Endometrial microvascular endothelial cells (primary cell): Measurements from ENCODE around the gene NACAD. TPM values are rescaled to one million over a fixed set of nuclear protein-coding genes. Genes with fewer than 3 reads are reported as not detected.

Experiments
- in situ Hi-C: cut with HindIII; loops from 2 replicates; pipeline ENCODE4 v1.10.0; 2017; ENCODE audit warnings: low sequenced_read_pairs, low pct_unique_long_range_greater_than_20kb; ENCODE audit errors: inconsistent ontology term
- total RNA-seq: library from RNA; depleted of rRNA; stranded (reverse); fragments of >200 nt; gene quantifications from one replicate; pipeline ENCODE4 v1.2.3, GENCODE V29; 2015; ENCODE audit errors: inconsistent ontology term

The NACAD gene
- total RNA-seq, 1 donor from 2014 or later, result 2.3 TPM

GRCh38 chr7:45099891-45100760 is 11.4 kb upstream of the NACAD start:
- in situ Hi-C loops, result no loop called here

- in situ Hi-C loops, result no loop called here
Observed at GRCh38 chr7:45098983-45099839, 10.4 kb upstream of the NACAD start.

- in situ Hi-C loops, result no loop called here
Observed at GRCh38 chr7:45092931-45093235, 4.1 kb upstream of the NACAD start.

DNA sequence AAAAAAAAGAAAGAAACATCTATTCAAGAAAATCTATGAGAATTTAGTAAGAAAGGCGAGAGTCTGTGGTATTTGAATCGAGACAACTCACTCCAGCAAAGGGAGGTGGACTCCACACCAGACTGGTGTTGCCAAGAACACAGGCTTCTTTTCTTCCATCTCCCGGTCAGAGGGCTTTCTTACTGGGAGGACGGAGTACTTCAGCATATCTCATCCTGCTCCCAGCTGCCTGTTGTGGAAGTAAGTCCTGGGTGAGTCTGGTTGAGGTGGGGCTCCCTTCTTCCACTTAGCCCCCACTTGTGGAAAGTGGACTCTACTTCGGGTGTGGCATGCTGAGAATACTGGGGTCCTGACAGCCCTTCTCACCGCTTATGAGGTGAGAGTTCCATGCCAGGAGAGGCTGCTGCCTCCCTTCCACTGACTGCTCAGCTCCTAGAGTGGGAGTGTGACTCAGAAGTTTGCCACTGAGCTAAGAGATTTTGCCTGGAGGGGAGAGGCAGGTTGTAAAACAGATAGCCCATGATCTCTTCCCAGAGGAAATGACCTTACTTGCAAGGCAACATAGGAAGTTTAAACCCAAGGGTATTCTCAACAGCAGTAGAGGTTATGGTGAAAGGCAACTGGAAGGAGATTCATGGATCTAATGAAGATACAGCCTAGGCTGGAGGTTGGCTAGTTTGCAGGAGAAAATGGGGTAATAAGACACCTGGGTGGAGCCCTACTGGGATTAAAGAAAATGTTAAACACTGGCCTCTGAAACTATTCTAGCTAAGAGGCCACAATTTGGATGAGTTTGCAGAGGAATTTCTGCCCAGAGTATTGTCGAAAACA is 3.5 kb upstream of the NACAD start:
- in situ Hi-C loops, result no loop called here

DNA sequence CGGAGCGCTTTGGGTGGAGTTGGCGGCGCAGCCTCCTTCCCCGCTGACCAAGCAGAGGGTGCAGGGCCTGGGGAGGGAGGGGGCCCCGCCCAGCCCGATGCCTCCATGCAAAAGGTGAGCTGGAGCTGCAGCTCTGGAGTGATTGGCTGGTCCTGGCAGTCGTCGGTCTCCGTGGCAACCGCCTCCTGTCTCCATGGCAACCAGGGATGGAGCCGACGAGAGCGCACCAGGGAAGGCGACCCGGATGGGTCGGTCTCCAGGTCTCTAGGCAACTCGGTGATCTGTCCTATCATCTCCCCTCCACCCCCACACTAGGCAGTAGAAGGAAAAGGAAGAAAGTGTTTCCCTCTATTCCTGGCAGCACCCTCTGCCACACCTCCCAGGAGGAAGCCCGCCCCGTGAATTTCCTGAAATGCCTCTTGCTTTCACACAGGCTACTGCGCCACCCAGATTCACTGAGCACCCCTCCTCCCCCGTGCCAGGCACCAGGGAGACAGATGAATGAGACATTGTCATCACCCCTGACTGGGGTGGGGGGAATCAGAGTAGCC is 647 bp upstream of the NACAD start:
- in situ Hi-C loops, result no loop called here

DNA sequence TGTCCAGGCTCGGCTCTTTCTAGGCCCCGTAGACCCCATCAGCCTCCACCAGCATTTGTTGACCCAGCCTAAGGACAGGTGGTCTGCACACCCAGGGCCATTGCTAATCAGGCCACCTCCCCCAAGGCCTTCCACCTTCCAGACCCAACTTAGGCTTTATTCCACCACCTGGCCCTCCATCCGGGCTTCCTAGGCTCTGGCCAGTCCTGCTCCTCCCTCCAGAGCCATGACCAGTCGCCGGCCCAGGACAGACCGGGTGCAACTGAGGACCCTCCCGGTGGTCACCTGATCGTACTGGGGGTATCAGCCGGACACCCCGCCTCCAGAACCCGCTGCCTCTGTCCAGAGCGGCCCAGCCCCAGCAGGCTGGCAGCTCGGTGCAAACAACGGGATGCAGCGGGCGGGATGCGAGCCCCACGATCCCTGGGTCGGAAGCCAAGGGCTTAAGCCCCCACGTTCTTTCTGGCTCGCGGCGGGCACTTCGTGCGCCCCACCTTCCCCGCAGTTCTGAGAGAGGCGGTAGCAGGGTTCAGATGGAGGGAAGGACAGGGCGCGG is 545 bp downstream of the NACAD start:
- in situ Hi-C loops, result no loop called here

DNA sequence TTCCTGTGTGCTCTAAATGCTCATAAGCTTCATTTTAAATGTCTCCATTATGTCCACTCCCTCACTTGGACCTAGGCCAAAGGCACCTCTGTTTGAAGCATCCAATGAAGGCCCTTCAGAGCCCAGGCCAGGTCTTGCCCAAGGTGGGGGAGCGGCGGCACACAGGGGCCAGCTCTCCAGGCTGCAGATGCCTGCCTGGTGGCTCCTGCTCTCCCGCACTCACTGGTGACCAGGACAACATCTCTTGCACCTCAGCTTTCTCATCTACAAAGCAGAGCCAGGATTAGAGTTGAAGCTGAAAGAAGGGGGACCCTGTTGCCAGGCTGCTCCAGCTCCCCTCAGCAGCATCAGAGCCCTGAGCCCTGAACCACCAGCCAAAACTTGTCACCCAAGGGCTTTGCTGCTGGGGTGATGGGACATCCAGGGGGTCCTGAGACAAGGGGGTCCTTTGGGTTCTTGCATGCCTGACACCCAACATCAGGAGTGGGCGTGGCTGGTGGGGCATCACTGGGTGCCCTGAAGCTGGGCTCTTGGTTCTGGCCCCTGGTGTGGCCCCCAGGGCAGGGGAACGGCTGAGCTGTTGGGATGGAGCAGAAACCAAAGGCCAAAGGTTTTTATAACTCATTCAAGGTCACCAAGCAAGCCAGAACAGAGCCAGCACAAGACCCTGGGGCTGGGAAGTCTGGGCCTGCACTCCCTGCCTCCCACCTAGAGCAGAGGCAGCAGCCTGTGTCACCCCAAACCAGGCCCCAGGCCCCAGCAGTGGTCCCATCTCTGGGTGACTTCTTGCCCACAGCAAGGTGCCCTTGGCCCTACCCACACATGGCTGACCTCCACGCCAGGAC is 1.2 kb downstream of the NACAD start:
- in situ Hi-C loops, result no loop called here

DNA sequence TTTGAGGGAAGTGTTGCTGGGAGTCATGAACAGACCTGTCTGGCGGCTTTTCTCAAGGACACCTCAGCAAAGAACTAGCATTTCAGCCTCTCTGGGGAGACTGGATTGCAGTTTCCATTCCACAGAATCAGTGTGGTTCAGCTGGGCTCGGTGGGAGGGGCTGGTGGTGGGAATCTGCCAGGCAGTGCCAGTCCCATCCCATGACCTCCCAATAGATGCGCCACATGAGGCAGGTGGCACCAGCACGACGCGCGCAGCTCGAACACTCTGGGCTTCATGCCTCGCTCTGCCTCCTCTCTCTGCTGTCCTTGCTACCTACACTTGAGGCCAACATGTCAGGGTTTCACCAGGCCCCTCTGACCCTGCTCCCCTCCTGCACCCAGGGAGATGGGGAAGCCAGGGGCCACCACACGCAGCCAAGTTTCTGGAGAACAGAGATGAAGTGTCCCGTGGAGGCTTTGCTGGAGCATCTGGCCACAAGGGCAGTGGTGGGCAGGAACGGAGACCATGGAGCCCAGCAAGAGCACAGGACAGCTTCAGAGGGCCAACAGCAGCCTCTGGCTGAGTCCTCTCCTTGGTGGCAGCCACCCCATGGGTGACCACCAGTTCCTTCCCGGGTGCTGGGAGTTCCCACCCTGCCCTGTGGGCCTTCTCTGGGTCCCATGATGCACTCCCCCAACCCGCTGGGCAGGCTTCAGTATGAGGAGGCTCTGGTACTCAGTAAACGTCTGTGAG is 2.3 kb downstream of the NACAD start:
- in situ Hi-C loops, result no loop called here

- in situ Hi-C loops, result no loop called here
Observed at GRCh38 chr7:45085619-45086200, 3.1 kb downstream of the NACAD start.

- in situ Hi-C loops, result no loop called here
Observed at GRCh38 chr7:45084901-45085618, 3.7 kb downstream of the NACAD start.

DNA sequence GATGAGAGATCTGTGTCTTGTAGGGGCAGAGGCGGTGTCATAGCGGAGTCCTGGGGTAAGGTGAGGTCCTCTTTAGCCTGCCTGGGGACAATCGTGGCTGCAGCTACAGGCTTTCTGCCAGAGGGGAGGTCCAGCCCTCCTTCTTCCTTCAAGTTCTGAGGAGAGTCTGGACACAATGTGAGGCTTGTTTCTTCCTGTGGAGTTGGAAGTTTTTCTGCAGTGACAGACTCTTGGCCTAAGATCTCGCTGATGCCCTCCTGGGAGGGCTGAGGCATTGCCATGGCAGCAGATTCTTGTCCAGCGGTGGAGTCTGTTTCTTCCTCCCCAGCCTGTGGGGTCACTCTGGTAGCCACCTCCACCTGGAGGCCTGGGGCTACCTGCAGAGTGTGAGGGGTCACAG is 4.4 kb downstream of the NACAD start:
- in situ Hi-C loops, result no loop called here

DNA sequence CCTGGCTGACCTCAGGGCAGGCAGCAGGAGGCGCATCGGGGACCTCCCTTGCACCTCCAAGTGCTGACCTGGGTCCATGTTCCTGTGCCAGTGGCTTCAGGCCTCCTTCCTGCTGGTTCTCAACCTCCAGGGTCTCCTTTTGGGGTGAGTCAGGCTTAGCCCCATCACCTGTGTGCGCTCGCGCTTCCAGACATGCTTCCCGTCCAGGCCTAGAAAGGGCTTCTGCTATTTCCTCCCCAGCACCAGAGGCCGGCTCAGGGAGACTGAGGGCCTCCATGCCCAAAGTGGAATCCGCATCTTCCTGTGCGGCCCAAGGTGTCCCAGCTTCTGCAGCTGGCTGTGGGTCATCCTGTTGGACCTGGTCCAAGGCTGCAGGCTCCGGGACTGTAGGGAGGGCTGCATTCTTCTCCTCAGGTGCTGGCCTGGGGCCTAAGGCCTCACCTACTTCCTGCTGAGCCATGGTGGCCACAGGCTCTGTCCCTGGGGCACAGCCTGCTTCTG is 5.9 kb downstream of the NACAD start:
- in situ Hi-C loops, result no loop called here

- in situ Hi-C loops, result no loop called here
Observed at GRCh38 chr7:45082031-45082830, 6.5 kb downstream of the NACAD start.

- in situ Hi-C loops, result no loop called here
Observed at GRCh38 chr7:45081670-45081974, 7.1 kb downstream of the NACAD start.

- in situ Hi-C loops, result no loop called here
Observed at GRCh38 chr7:45080958-45081669, 7.7 kb downstream of the NACAD start.
